ENCODE data around the gene HMGCR.

The HMGCR gene

DNA sequence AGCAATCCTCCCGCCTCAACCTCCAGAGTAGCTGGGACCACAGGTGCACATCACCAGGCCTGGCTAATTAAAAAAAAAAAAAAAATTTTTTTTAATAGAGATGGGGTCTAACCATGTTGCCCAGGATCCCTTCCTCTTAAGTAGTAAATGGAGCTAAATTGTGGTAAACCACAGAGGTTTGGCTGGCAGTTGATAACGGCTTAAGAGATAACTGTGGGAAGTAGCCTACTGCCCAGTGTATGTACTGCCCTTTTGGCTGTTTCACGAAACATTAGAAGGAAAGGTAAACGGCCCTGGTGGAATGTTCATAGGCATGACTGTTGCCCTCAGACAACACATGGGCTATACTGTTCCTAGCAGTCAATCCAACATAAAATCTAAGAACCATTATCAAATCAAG, 44.4 kb downstream of the HMGCR start:
- DNase-seq (ENCODE audit: low read depth in 2 of 2): no peak

GRCh38 chr5:75384218-75384617, 47.2 kb downstream of the HMGCR start:
- no peak for DNase-seq (ENCODE audit: low read depth in 2 of 2)

DNA sequence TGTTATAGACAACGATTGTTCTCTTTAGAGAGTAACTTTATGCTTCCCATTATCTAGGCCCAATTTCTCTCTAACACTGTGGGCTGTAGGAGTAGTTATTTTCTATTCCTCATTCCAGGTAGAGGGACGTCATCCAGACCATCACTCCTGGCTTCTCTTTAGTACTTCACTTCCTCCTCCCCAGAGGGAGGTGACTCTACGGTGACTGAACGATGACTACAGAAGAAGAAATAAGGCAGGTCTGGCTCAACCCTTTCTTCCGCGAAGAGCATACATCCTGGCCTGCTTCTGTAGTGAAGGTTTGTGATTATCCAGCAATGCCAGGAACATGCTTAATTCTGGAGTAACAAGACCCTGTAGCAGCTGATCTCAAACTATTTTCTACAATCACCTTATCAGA, 50.8 kb downstream of the HMGCR start:
- no peak for DNase-seq (ENCODE audit: low read depth in 2 of 2)

DNA sequence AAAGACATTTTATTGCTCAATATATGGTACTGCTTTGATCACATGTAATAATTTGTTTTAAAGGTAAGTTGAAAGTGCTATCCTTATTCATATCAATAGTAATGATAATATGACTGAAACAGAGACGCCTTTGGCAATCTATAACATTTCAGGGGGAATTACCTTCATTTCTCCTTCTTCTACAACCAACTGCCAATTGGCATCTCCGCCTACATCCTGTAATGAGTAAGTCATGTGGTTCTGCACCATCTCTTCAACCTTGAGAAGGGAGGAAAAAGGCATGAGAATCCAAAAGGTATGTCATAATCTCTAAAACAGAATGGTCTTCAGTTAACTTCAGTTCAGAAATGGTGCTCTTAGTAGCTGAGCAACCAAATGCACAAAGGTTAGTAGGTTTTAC, 52.4 kb downstream of the HMGCR start:
- peak in 1 of 2 donors; percentile 2 for DNase-seq (ENCODE audit: low read depth in 2 of 2)

- no peak for DNase-seq (ENCODE audit: low read depth in 2 of 2)
Observed at GRCh38 chr5:75395277-75395676, 58.3 kb downstream of the HMGCR start.

GRCh38 chr5:75405296-75405695, 68.3 kb downstream of the HMGCR start:
- DNase-seq (ENCODE audit: low read depth in 2 of 2): no peak

All from stimulated activated CD4-positive, alpha-beta T cell treated with anti-CD3 and anti-CD28 coated beads, Interleukin-15, amount 100 ng/mL, for 48 hours (primary cell).